ENCODE measurements around the gene ZNF341.

DNA sequence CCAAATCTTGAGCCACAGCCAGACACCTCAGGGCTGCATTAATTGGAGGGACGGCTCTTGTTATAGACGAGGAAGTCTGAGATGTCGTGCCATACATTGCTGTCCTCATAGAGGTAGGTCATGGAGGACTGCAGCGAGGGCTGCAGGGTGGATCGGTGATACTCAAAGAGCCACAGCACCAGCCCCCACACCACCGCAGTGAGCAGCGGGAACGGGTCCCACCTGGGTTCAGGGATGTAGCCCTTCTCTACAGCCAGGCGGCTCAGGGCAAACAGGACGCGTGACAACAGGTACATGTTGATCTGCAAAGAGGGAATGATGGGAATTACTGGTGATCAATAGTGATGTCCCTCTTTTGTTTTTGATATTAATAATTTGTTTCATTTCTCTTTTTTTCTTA, 24.1 kb upstream of the ZNF341 start:
- TF ChIP-seq, protein P1, sequence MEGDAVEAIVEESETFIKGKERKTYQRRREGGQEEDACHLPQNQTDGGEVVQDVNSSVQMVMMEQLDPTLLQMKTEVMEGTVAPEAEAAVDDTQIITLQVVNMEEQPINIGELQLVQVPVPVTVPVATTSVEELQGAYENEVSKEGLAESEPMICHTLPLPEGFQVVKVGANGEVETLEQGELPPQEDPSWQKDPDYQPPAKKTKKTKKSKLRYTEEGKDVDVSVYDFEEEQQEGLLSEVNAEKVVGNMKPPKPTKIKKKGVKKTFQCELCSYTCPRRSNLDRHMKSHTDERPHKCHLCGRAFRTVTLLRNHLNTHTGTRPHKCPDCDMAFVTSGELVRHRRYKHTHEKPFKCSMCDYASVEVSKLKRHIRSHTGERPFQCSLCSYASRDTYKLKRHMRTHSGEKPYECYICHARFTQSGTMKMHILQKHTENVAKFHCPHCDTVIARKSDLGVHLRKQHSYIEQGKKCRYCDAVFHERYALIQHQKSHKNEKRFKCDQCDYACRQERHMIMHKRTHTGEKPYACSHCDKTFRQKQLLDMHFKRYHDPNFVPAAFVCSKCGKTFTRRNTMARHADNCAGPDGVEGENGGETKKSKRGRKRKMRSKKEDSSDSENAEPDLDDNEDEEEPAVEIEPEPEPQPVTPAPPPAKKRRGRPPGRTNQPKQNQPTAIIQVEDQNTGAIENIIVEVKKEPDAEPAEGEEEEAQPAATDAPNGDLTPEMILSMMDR (IDR thresholded peaks at IDR 0.05), result no peak
- TF ChIP-seq POLR2A (IDR thresholded peaks at IDR 0.05), result no peak

Data from sigmoid colon (tissue), 3 donors.